Caco-2 (cell line): ENCODE data around the gene PHC1. TPM values are rescaled to one million over a fixed set of nuclear protein-coding genes. Genes with fewer than 3 reads are reported as not detected.
A peak's percentile ranks its signal among the peaks of the same experiment; 100 is the strongest.
"Not testable (repeated sequence)": the region's sequence is repeated elsewhere in the genome, so short reads cannot be mapped to it uniquely, and the experiment has no call there.

Experiments used
- BruUV-seq: library from RNA; stranded (reverse); fragments of 400-500 nt; replicated peaks from 2 replicates; lab custom pipeline; 2021; lab: Mats Ljungman, UMichigan
- CTCF ChIA-PET: fragments of 300-600 bp; sonication (Branson Sonifier 250); formaldehyde crosslinking; loops from one replicate; lab custom pipeline; 2022; ENCODE audit warnings: antibody characterized with exemption; lab: Charles Lee
- POLR2A ChIA-PET: fragments of 300-600 bp; sonication (Branson Sonifier 250); formaldehyde crosslinking; loops from one replicate; lab custom pipeline; 2022; ENCODE audit warnings: antibody characterized with exemption; lab: Charles Lee
- DNase-seq, 2 experiments: peaks; one replicate each; pipeline versions ENCODE4 v3.0.0 to v3.0.0-alpha.2; 2020 to 2022
- H3K27me3 ChIP-seq: replicated peaks from 2 replicates; pipeline ENCODE4 v1.6.0; 2011; ENCODE audit warnings: low read length; ENCODE audit not compliant: control insufficient read depth, insufficient read depth
- H3K36me3 ChIP-seq: 2 replicates; pipeline ENCODE4 v1.5.1; 2011; ENCODE audit warnings: low read length; ENCODE audit not compliant: control insufficient read depth, insufficient read depth
- H3K4me1 ChIP-seq: fragments of 250-450 bp; sonication (Bioruptor Pico); 2 replicates; pipeline ENCODE4 v1.5.1; 2020; ENCODE audit warnings: mild to moderate bottlenecking
- H3K4me3 ChIP-seq: 2 replicates; pipeline ENCODE4 v1.5.1; 2011; ENCODE audit warnings: low read depth, mild to moderate bottlenecking, control low read depth, low read length
- H3K9me3 ChIP-seq: fragments of 250-450 bp; sonication (Bioruptor Pico); 2 replicates; pipeline ENCODE4 v1.5.1; 2020; ENCODE audit warnings: mild to moderate bottlenecking, moderate library complexity
- H3K27ac Mint-ChIP-seq: one replicate; pipeline ENCODE4 v1.8.0; 2022; ENCODE audit warnings: mixed read lengths; ENCODE audit not compliant: unreplicated experiment
- H3K27me3 Mint-ChIP-seq: one replicate; pipeline ENCODE4 v1.8.0; 2022; ENCODE audit warnings: mixed read lengths; ENCODE audit not compliant: insufficient read depth, unreplicated experiment
- H3K36me3 Mint-ChIP-seq: one replicate; pipeline ENCODE4 v1.8.0; 2022; ENCODE audit warnings: mild to moderate bottlenecking, mixed read lengths; ENCODE audit not compliant: insufficient read depth, unreplicated experiment
- H3K4me1 Mint-ChIP-seq: one replicate; pipeline ENCODE4 v1.8.0; 2022; ENCODE audit warnings: low read depth, mixed read lengths; ENCODE audit not compliant: unreplicated experiment
- H3K4me3 Mint-ChIP-seq: one replicate; pipeline ENCODE4 v1.8.0; 2022; ENCODE audit warnings: mild to moderate bottlenecking, moderate library complexity, mixed read lengths; ENCODE audit not compliant: unreplicated experiment
- H3K9me3 Mint-ChIP-seq: one replicate; pipeline ENCODE4 v1.8.0; 2022; ENCODE audit warnings: mixed read lengths; ENCODE audit not compliant: unreplicated experiment
- CTCF ChIP-seq, 2 experiments: fragments of 200-600 bp in 1 of 2; IDR thresholded peaks; 1 replicate in 1 of 2; 2 replicates in 1 of 2; pipeline versions ENCODE4 v1.5.1 to v1.8.0; 2011 to 2022; ENCODE audit warnings: antibody characterized with exemption in 1 of 2, control low read depth in 1 of 2, inconsistent platforms in 1 of 2, low read depth in 1 of 2, low read length in 1 of 2, mild to moderate bottlenecking in 1 of 2, moderate library complexity in 1 of 2; ENCODE audit not compliant: insufficient read depth in 1 of 2, severe bottlenecking in 1 of 2, unreplicated experiment in 1 of 2
- intact Hi-C: fragments of 100-400 bp; cut with micrococcal nuclease; formaldehyde crosslinking; loops from one replicate; pipeline ENCODE4 v1.10.0; 2022; ENCODE audit not compliant: unreplicated experiment
- total RNA-seq: library from RNA; stranded (reverse); gene quantifications from 2 replicates; pipeline ENCODE4 v1.2.3, GENCODE V29; 2022

The PHC1 gene
- total RNA-seq, 1 experiment from 2014 or later, result 28.7 TPM

DNA sequence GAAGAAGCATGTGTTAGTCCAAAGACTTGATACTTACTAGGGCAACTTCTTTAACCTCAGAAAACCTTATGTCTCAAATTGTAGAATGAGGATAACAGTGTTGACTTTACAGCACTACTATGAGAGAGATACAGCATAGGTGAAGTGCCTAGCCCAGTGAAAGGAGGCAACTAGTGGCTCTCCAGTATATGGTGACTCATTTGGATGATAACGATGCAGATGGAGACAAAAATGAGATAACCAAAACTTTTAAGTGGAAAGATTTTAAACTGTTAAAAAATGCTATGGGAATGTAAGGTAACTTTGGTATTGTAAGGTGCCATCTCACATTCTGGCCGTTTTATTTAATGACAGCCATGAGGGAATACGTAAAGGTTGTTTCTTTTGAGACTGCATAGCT, 2.7 kb downstream of the PHC1 start:
- Mint-ChIP-seq H3K4me1 (peaks cover 15% of the 10 kb centered on the region), H3K27me3 (no peaks in the 10 kb centered on the region), H3K27ac (no peak overlapping the region), H3K4me3 (no peak overlapping the region), H3K9me3 (no peaks in the 10 kb centered on the region), H3K36me3 (peaks cover 6% of the 10 kb centered on the region)
- BruUV-seq, result no TSS peak
- no peaks in the 10 kb centered on the region for H3K36me3 ChIP-seq
- TF ChIP-seq CTCF (IDR thresholded peaks at IDR 0.05; ENCODE audit: insufficient read depth in 1 of 2, low read depth in 1 of 2, low read length in 1 of 2, severe bottlenecking in 1 of 2, unreplicated experiment in 1 of 2), result no peak
- H3K27me3 ChIP-seq, result no peaks in the 10 kb centered on the region
- no peak for DNase-seq
- CTCF ChIA-PET, result no interaction called here
- H3K4me1 ChIP-seq, result peaks cover 25% of the 10 kb centered on the region
- no peak overlapping the region for H3K4me3 ChIP-seq
- intact Hi-C loops, result no loop called here
- POLR2A ChIA-PET, result no interaction called here
- no peaks in the 10 kb centered on the region for H3K9me3 ChIP-seq

DNA sequence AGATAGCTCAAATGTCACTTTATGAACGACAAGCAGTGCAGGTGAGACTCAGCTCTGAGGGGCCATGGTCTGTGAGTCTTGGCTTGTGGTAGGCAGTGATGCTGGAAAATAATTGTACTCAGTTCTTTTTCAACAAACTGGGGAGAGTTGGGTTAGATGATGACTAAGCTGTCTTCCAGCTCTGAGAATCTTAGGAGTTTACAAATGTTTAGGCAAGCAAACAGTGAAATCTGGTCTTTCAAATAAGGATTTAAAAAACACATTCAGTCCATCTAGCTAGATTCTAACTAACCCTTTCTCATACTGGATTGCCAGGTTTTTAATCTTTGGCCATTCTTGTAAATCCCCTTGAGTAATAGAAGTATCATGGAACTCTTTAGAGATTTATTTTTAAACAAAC, 3.4 kb downstream of the PHC1 start:
- Mint-ChIP-seq H3K4me3 (no peak overlapping the region), H3K36me3 (peaks cover 12% of the 10 kb centered on the region), H3K27ac (no peak overlapping the region), H3K4me1 (peaks cover 14% of the 10 kb centered on the region), H3K9me3 (no peaks in the 10 kb centered on the region), H3K27me3 (no peaks in the 10 kb centered on the region)
- intact Hi-C loops, result no loop called here
- H3K4me1 ChIP-seq, result peaks cover 22% of the 10 kb centered on the region
- H3K36me3 ChIP-seq, result no peaks in the 10 kb centered on the region
- POLR2A ChIA-PET, result no interaction called here
- no peak overlapping the region for H3K4me3 ChIP-seq
- no peak for TF ChIP-seq CTCF (IDR thresholded peaks at IDR 0.05; ENCODE audit: insufficient read depth in 1 of 2, low read depth in 1 of 2, low read length in 1 of 2, severe bottlenecking in 1 of 2, unreplicated experiment in 1 of 2)
- no peaks in the 10 kb centered on the region for H3K9me3 ChIP-seq
- no peaks in the 10 kb centered on the region for H3K27me3 ChIP-seq
- CTCF ChIA-PET, result no interaction called here
- BruUV-seq, result no TSS peak
- DNase-seq, result no peak

- H3K27ac Mint-ChIP-seq, CTCF ChIA-PET, intact Hi-C loops, H3K9me3 ChIP-seq, H3K27me3 Mint-ChIP-seq, DNase-seq, BruUV-seq, H3K36me3 Mint-ChIP-seq, H3K36me3 ChIP-seq, H3K9me3 Mint-ChIP-seq, H3K27me3 ChIP-seq, H3K4me1 Mint-ChIP-seq, H3K4me1 ChIP-seq, H3K4me3 ChIP-seq, H3K4me3 Mint-ChIP-seq: not testable (repeated sequence)
- POLR2A ChIA-PET, result interaction anchor here (1.2 kb wide), 1 partner anchor 30 kb away, joined by 3 read pairs; the partner anchor contains the start of gene M6PR
These were observed 5.3 kb downstream of the PHC1 start for GRCh38 chr12:8919643-8920042.

DNA sequence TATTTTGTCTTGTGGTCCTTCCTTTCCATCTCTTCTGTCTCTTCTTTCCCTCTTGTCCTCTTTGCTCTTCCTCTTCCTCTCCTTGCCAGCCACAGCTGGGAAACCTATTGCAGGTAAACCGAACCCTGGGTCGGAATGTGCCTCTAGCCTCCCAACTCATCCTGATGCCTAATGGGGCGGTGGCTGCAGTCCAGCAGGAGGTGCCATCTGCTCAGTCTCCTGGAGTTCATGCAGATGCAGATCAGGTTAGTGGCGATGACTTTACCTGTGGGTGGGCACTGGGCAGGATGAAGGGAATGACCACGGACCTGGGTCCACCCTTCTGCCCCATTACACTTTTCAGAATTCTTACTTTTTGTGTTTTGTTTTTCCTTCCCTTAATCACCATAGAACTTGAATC, 8.2 kb downstream of the PHC1 start:
- DNase-seq, result peak in 1 of 2 experiments; percentile 14
- Histone ChIP-seq H3K27me3 (no peaks in the 10 kb centered on the region), H3K4me3 (no peak overlapping the region), H3K9me3 (no peaks in the 10 kb centered on the region), H3K36me3 (no peaks in the 10 kb centered on the region), H3K4me1 (no peaks in the 10 kb centered on the region)
- no peak overlapping the region for H3K27ac Mint-ChIP-seq
- H3K36me3 Mint-ChIP-seq, result peaks cover 6% of the 10 kb centered on the region
- no peak overlapping the region for H3K4me3 Mint-ChIP-seq
- no peaks in the 10 kb centered on the region for H3K9me3 Mint-ChIP-seq
- no peaks in the 10 kb centered on the region for H3K4me1 Mint-ChIP-seq
- ChIA-PET POLR2A (no interaction called here), CTCF (no interaction called here)
- BruUV-seq, result no TSS peak
- no peak for TF ChIP-seq CTCF (IDR thresholded peaks at IDR 0.05; ENCODE audit: insufficient read depth in 1 of 2, low read depth in 1 of 2, low read length in 1 of 2, severe bottlenecking in 1 of 2, unreplicated experiment in 1 of 2)
- no peaks in the 10 kb centered on the region for H3K27me3 Mint-ChIP-seq
- intact Hi-C loops, result no loop called here

DNA sequence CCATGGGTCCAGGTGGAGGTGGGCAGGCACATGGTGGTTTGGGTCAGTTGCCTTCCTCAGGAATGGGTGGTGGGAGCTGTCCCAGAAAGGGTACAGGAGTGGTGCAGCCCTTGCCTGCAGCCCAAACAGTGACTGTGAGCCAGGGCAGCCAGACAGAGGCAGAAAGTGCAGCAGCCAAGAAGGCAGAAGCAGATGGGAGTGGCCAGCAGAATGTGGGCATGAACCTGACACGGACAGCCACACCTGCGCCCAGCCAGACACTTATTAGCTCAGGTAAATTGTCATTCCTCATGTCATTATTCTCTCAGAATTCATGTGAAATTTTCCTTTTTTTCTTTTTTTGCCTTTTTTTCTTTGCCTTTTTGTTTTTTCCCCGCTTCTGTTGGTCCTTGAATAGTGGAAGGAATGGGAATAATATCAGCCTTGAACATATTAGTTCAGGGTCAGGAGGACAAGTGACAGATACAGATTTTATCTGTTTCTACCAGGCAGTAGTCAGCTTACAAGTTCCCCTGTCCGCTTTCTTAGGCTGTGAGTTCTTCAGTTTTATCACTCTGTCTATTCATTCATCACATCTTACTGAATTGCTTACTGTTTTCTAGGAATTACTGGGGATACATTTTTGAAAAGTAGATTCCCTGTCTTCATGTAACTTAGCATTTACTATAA, 16.5 kb downstream of the PHC1 start:
- H3K36me3 Mint-ChIP-seq, H3K9me3 ChIP-seq, H3K27ac Mint-ChIP-seq, H3K27me3 ChIP-seq, H3K4me1 Mint-ChIP-seq, intact Hi-C loops, POLR2A ChIA-PET, DNase-seq, H3K36me3 ChIP-seq, H3K4me3 Mint-ChIP-seq, H3K9me3 Mint-ChIP-seq, H3K27me3 Mint-ChIP-seq, H3K4me3 ChIP-seq, H3K4me1 ChIP-seq, BruUV-seq, CTCF ChIA-PET: not testable (repeated sequence)
